Heart left ventricle (tissue), 13 donors: ENCODE data around the gene MED27.

Source experiments
- POLR2A ChIP-seq, 2 donors: fragments of 450-650 bp; IDR thresholded peaks; one replicate each; pipeline ENCODE4 v1.6.1; 2017; ENCODE audit warnings: antibody characterized with exemption in 2 of 2, mild to moderate bottlenecking in 2 of 2, moderate library complexity in 2 of 2
- TF ChIP-seq, protein P1 (sequence below), 12 donors: fragments of 200-600 bp; sonication (generic) in 4 of 12; IDR thresholded peaks; one replicate each; pipeline versions ENCODE4 v1.5.0 to v1.8.0; 2018 to 2022; ENCODE audit warnings: antibody characterized with exemption in 12 of 12, mild to moderate bottlenecking in 5 of 12
- donor health status: ischemic (EF 13 %, LVEDD 7.1; RV severe dilation, severe dysfunction).
- donor health status: DM: no; HTN: yes; CAD: no.
- donor health status: DM: no; HTN: no; CAD: no.
- donor health status: ischemic (EF 25% LVEDD 6.9; RV normal size, moderate dysfunction).
- donor health status: ischemic (EF 25% LVEDD 5.7; RV mildly dilated, moderate dysfunction).
- donor health status: ischemic (EF 35%, LVEDD 5.7; RV mildly dilated, moderate dysfunction).
- donor health status: nonischemic (EF 11% LVEDD 7.7; RV severe dilation, severe dysfunction).
- donor health status: DM: yes; HTN: yes; CAD: no.
- donor health status: PGD.
- donor health status: ischemic (EF 29% LVEDD 5.4; RV normal size, mild dysfunction).
- donor health status: nonischemic (EF 23%, LVEDD 6.1; RV moderate dilation, normal function).

DNA sequence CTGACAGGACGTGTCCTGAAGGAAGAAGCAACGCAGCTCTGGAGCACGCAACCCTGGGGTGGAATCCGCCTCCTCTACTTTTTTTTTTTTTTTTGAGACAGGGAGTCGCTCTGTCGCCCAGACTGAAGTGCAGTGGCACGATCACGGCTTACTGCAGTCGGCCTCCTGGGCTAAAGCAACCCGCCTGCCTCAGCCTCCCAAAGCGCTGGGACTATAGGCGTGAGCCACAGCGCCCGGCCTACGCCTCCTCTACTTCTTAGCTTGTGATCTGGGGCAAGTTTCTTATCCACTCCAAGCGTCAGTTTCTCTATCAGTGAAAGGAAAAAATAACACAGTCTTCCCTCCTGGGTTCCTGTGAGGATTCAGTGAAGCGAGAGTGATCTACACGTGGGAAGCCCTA, 243.6 kb downstream of the MED27 start:
- TF ChIP-seq, protein P1, sequence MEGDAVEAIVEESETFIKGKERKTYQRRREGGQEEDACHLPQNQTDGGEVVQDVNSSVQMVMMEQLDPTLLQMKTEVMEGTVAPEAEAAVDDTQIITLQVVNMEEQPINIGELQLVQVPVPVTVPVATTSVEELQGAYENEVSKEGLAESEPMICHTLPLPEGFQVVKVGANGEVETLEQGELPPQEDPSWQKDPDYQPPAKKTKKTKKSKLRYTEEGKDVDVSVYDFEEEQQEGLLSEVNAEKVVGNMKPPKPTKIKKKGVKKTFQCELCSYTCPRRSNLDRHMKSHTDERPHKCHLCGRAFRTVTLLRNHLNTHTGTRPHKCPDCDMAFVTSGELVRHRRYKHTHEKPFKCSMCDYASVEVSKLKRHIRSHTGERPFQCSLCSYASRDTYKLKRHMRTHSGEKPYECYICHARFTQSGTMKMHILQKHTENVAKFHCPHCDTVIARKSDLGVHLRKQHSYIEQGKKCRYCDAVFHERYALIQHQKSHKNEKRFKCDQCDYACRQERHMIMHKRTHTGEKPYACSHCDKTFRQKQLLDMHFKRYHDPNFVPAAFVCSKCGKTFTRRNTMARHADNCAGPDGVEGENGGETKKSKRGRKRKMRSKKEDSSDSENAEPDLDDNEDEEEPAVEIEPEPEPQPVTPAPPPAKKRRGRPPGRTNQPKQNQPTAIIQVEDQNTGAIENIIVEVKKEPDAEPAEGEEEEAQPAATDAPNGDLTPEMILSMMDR (IDR thresholded peaks at IDR 0.05): no peak
- TF ChIP-seq POLR2A (IDR thresholded peaks at IDR 0.05): no peak
